ENCODE results near the gene WNK1. TPM values are rescaled to one million over a fixed set of nuclear protein-coding genes. Genes with fewer than 3 reads are reported as not detected.
"Not testable (repeated sequence)": the region's sequence is repeated elsewhere in the genome, so short reads cannot be mapped to it uniquely, and the experiment has no call there.

Gene WNK1
- total RNA-seq, result 40.2 TPM
- polyA plus RNA-seq, result 26.3 TPM
- long read RNA-seq, donor 1, result 0 reads
- long read RNA-seq, donor 2, result 0 reads
- long read RNA-seq, donor 3, partial matches to known transcripts, result 50 of 54 reads
- long read RNA-seq, donor 3, other reads (novel, unspliced or antisense), result 0 of 54 reads
- long read RNA-seq, donor 4, partial matches to known transcripts, result 37 of 40 reads
- long read RNA-seq, donor 4, other reads (novel, unspliced or antisense), result 0 of 40 reads
- long read RNA-seq, donor 5, partial matches to known transcripts, result 19 of 24 reads
- long read RNA-seq, donor 5, other reads (novel, unspliced or antisense), result 0 of 24 reads
- long read RNA-seq, donor 6, partial matches to known transcripts, result 8 of 9 reads
- long read RNA-seq, donor 6, other reads (novel, unspliced or antisense), result 0 of 9 reads
- long read RNA-seq, donor 7, partial matches to known transcripts, result 53 of 58 reads
- long read RNA-seq, donor 7, other reads (novel, unspliced or antisense), result 0 of 58 reads
- long read RNA-seq, donor 8, partial matches to known transcripts, result 5 of 10 reads
- long read RNA-seq, donor 8, other reads (novel, unspliced or antisense), result 0 of 10 reads
- long read RNA-seq, donor 9, partial matches to known transcripts, result 7 of 12 reads
- long read RNA-seq, donor 9, other reads (novel, unspliced or antisense), result 0 of 12 reads
- long read RNA-seq, donor 10, partial matches to known transcripts, result 38 of 43 reads
- long read RNA-seq, donor 10, other reads (novel, unspliced or antisense), result 0 of 43 reads

DNA sequence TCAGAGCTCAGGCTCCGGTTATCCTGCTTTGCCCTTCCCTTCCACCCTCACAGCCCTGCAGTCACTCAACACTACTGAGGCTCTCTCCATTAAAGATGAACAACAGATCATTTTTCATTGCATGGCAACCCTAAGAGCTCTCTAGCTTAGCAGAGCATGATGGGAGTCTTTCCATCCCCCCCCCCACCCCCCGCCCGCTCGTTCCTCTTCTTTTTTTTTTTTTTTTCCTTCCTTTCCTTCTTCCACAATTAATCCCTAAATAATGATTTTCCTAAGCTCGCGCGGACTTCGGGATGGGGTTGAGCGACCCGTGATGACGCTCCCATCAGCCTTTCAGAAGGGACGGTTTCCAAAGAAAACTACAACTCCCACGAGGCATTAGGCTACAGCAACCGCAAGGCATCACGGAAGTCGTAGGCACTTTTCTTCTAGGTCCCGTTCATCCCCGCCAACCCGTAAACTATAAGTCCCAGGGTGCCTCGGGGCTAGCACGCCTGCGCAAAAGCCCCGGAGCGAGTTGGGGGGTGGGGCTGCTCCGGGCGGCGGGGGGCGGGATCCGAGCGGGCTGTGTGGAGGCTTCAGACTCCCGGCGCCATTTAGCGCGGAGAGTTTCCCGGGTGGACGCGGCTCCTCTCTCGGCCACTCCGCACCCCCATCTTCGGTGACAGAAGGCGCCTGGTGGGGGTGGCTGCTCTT is at the start of gene WNK1:
TSS of gene WNK1 (plus strand) at position 581 of the 696 bp plus-strand sequence. CDS start 987 bp downstream, outside the sequence.
- H3K36me3 ChIP-seq (ENCODE audit: control insufficient read depth in 2 of 2, insufficient read depth in 2 of 2, low read length in 1 of 2), result no peaks in the 10 kb centered on the region
- H3K9me3 ChIP-seq (ENCODE audit: control insufficient read depth in 2 of 2, insufficient read depth in 1 of 2, low read length in 1 of 2), result no peaks in the 10 kb centered on the region
- under 1% methylated on average over 41 of the region's 41 CpGs for WGBS
- peak within 1 kb of the TSS; percentile 88 to 92 for H3K4me3 ChIP-seq (ENCODE audit: low read length in 2 of 2)
- peak within 1 kb of the TSS; percentile 95 to 96 for H3K27ac ChIP-seq (ENCODE audit: low read depth in 1 of 2, low read length in 1 of 2)
- DNase-seq (ENCODE audit: low read depth in 6 of 9, low spot score in 9 of 9), result peak; percentile 93 to 99 (median 97)
- no peaks in the 10 kb centered on the region for H3K27me3 ChIP-seq (ENCODE audit: control insufficient read depth in 2 of 2, insufficient read depth in 1 of 2, low read length in 1 of 2)
- peaks cover 6 to 28% of the 10 kb centered on the region in 2 donors for H3K4me1 ChIP-seq (ENCODE audit: control insufficient read depth in 2 of 2, insufficient read depth in 2 of 2, low read length in 2 of 2)

DNA sequence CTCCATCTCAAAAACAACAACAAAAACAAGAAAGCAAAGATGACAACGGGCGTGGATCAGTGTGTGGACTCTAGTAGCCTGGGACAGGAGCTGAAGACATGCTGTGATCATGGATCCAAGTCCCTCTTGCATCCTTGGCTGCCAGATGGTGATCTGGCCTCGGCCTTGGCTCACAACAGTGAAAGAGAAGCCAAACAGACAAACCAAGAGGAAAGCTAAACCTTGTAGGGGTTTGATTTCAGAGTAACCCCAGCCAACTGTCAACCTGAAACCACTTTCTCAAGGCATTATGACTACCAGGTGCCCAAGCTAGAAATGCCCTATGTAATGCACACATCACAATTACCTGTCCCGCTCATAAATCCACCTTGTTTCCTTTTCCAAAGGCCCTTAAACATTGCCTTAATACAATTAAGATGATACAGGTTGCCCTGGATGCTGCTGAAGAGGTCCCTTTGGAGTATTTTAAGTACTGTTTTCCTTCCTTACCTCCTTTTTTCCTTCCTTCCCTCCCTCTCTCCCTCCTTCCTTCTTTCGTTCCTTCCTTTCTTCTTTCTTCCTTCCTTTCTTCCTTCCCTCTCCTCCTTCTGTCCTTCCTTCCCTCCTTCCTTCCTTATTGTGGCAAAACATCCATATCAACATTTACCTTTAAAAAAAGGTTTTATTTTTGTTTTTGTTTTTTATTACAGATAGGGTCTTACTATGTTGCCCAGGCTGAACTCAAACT is 47.7 kb upstream of the WNK1 start:
- H3K4me1 ChIP-seq (ENCODE audit: control insufficient read depth in 2 of 2, insufficient read depth in 2 of 2, low read length in 2 of 2), result peaks cover 0 to 5% of the 10 kb centered on the region in 2 donors
- H3K9me3 ChIP-seq (ENCODE audit: control insufficient read depth in 2 of 2, insufficient read depth in 1 of 2, low read length in 1 of 2), result peaks cover 0 to 6% of the 10 kb centered on the region in 2 donors
- no peak for DNase-seq (ENCODE audit: low read depth in 6 of 9, low spot score in 9 of 9)
- H3K36me3 ChIP-seq (ENCODE audit: control insufficient read depth in 2 of 2, insufficient read depth in 2 of 2, low read length in 1 of 2), result no peaks in the 10 kb centered on the region
- WGBS, result 96% methylated on average over 5 of the region's 5 CpGs
- no peak overlapping the region for H3K4me3 ChIP-seq (ENCODE audit: low read length in 2 of 2)
- no peaks in the 10 kb centered on the region for H3K27me3 ChIP-seq (ENCODE audit: control insufficient read depth in 2 of 2, insufficient read depth in 1 of 2, low read length in 1 of 2)
- no peak overlapping the region for H3K27ac ChIP-seq (ENCODE audit: low read depth in 1 of 2, low read length in 1 of 2)

DNA sequence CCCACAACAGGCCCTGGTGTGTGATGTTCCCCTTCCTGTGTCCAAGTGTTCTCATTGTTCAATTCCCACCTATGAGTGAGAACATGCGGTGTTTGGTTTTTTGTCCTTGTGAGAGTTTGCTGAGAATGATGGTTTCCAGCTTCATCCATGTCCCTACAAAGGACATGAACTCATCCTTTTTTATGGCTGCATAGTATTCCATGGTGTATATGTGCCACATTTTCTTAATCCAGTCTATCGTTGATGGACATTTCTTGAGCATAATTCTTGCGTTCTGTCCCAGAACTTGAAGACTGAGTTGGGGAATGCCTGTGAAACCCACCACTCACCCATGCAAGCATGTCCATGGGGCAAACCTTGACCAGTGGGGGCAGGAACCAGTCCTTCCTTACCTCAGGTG is 44.3 kb upstream of the WNK1 start:
- not testable (repeated sequence) for H3K4me3 ChIP-seq (ENCODE audit: low read length in 2 of 2); H3K27me3 ChIP-seq (ENCODE audit: control insufficient read depth in 2 of 2, insufficient read depth in 1 of 2, low read length in 1 of 2); H3K4me1 ChIP-seq (ENCODE audit: control insufficient read depth in 2 of 2, insufficient read depth in 2 of 2, low read length in 2 of 2); H3K27ac ChIP-seq (ENCODE audit: low read depth in 1 of 2, low read length in 1 of 2); H3K36me3 ChIP-seq (ENCODE audit: control insufficient read depth in 2 of 2, insufficient read depth in 2 of 2, low read length in 1 of 2); DNase-seq (ENCODE audit: low read depth in 6 of 9, low spot score in 9 of 9); H3K9me3 ChIP-seq (ENCODE audit: control insufficient read depth in 2 of 2, insufficient read depth in 1 of 2, low read length in 1 of 2)
- WGBS, result 83% methylated on average over 3 of the region's 3 CpGs

DNA sequence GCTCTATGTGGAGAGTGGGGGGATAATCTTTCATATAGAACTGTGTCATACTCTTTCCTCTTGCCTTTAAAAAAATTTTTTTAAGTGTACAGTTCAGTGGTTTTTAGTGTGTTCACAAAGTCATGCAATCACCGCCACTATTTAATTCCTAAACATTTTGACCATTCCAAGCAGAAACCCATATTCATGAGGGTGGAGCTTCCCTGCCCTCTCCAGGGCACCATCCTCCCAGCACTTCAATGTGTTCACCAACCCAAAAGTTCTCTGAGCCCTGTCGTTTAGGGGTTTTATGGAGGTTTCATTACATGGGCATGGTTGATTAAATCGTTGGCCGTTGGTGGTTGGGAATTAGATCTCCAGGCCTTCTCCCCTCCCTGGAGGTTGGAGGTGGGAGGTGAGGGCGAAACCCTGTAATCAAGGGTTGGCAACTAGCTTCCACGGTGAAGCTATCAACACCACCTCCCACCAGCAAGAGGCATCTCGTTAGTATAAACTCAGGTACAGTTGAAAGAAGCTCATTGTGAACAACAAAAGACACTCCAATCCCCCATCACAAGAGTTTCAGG is 42.8 kb upstream of the WNK1 start:
- Histone ChIP-seq H3K27me3 (ENCODE audit: control insufficient read depth in 2 of 2, insufficient read depth in 1 of 2, low read length in 1 of 2) (no peaks in the 10 kb centered on the region), H3K9me3 (ENCODE audit: control insufficient read depth in 2 of 2, insufficient read depth in 1 of 2, low read length in 1 of 2) (no peaks in the 10 kb centered on the region), H3K27ac (ENCODE audit: low read depth in 1 of 2, low read length in 1 of 2) (no peak overlapping the region), H3K4me3 (ENCODE audit: low read length in 2 of 2) (no peak overlapping the region), H3K4me1 (ENCODE audit: control insufficient read depth in 2 of 2, insufficient read depth in 2 of 2, low read length in 2 of 2) (peaks cover 0 to 5% of the 10 kb centered on the region in 2 donors), H3K36me3 (ENCODE audit: control insufficient read depth in 2 of 2, insufficient read depth in 2 of 2, low read length in 1 of 2) (no peaks in the 10 kb centered on the region)
- 95% methylated on average over 7 of the region's 7 CpGs for WGBS
- no peak for DNase-seq (ENCODE audit: low read depth in 6 of 9, low spot score in 9 of 9)

DNA sequence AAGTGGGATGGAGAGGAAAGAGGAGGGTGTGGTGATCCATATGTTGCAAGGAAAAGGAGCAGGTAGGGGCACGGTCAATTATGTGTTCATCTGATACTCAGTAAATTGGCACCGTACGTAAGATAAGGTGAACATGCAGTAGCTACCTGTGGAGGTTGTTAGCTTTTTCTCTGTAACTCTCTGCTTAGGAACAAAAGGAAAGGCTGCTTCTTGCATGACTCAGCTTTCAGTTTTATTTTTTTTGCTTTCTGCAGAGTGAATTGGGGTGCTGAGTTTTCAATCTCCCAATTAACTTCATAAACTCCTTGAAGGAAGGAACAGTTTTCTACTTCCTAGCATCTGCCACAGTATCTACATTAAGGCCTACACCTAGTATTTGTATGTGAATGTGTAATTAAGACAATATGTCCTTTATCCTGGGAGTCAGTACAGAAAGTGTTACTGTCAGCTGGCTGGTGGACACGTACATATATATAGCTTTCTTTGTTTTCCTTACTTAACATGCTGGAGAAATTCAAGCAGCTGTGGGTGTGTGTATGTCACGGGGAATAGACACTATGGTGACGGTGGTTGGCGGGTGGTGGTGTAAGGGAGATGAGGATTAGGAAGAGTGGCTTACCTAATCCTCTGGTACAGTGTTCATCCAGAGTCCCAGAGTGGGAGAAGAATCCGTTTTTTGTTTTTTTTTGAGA is 40.1 kb upstream of the WNK1 start:
- Histone ChIP-seq H3K4me1 (ENCODE audit: control insufficient read depth in 2 of 2, insufficient read depth in 2 of 2, low read length in 2 of 2) (peaks cover 0 to 10% of the 10 kb centered on the region in 2 donors), H3K27me3 (ENCODE audit: control insufficient read depth in 2 of 2, insufficient read depth in 1 of 2, low read length in 1 of 2) (no peaks in the 10 kb centered on the region), H3K9me3 (ENCODE audit: control insufficient read depth in 2 of 2, insufficient read depth in 1 of 2, low read length in 1 of 2) (no peaks in the 10 kb centered on the region), H3K4me3 (ENCODE audit: low read length in 2 of 2) (no peak overlapping the region), H3K27ac (ENCODE audit: low read depth in 1 of 2, low read length in 1 of 2) (no peak overlapping the region), H3K36me3 (ENCODE audit: control insufficient read depth in 2 of 2, insufficient read depth in 2 of 2, low read length in 1 of 2) (no peaks in the 10 kb centered on the region)
- no peak for DNase-seq (ENCODE audit: low read depth in 6 of 9, low spot score in 9 of 9)
- WGBS, result 77% methylated on average over 8 of the region's 8 CpGs

DNA sequence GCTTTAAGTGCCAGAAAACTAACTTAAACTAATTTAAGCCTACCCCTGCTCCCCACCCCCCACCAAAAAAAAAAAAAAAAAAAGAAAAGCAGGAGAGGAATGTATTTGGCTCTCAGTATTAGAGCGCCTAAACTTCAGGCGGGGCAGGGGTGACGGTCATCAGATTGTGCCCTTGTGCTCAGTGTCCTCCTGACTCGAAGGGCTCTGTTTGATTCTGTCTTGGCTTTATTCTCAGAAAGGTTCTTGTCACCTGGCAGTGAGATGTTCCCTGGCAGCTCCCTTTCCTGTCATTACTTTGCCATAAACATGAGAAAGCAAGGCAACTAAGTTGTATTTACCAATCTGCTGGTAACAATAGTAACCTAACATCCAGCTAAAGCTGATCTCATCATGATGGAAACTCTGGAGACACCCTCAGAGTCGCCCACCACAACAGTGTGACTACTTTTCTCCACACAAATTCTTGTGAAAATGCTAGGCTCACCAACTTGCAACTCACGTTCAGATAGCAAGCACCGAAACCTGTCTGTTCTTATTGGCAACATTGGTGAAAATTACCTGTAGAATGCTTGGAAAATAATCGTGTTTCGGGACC is 39.0 kb upstream of the WNK1 start:
- Histone ChIP-seq H3K9me3 (ENCODE audit: control insufficient read depth in 2 of 2, insufficient read depth in 1 of 2, low read length in 1 of 2) (no peaks in the 10 kb centered on the region), H3K27me3 (ENCODE audit: control insufficient read depth in 2 of 2, insufficient read depth in 1 of 2, low read length in 1 of 2) (no peaks in the 10 kb centered on the region), H3K36me3 (ENCODE audit: control insufficient read depth in 2 of 2, insufficient read depth in 2 of 2, low read length in 1 of 2) (no peaks in the 10 kb centered on the region), H3K4me1 (ENCODE audit: control insufficient read depth in 2 of 2, insufficient read depth in 2 of 2, low read length in 2 of 2) (peaks cover 0 to 14% of the 10 kb centered on the region in 2 donors), H3K4me3 (ENCODE audit: low read length in 2 of 2) (no peak overlapping the region), H3K27ac (ENCODE audit: low read depth in 1 of 2, low read length in 1 of 2) (peak overlapping the region in 1 of 2 donors; percentile 18)
- WGBS, result 97% methylated on average over 9 of the region's 9 CpGs
- DNase-seq (ENCODE audit: low read depth in 6 of 9, low spot score in 9 of 9), result no peak

DNA sequence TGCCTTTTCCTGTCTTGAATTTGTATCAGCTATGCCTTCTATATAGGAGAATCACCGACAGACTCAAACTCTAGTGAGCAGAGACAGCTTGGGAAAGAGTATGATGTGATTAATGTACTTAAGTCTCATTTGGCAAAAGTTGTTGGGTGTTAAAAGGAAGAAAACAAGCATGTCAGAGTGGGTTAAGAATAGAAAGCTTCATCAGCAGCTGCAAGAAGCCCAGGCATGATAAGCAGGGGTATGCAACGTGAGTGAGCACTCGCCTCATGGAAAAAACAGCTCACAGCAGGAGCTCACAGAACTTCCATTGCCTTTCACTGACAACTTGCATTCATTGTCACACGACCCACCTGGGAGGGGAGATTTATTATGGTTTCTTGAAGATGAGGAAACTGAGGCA is 35.9 kb upstream of the WNK1 start:
- Histone ChIP-seq H3K4me3 (ENCODE audit: low read length in 2 of 2) (no peak overlapping the region), H3K27me3 (ENCODE audit: control insufficient read depth in 2 of 2, insufficient read depth in 1 of 2, low read length in 1 of 2) (no peaks in the 10 kb centered on the region), H3K4me1 (ENCODE audit: control insufficient read depth in 2 of 2, insufficient read depth in 2 of 2, low read length in 2 of 2) (peaks cover 4 to 33% of the 10 kb centered on the region in 2 donors), H3K9me3 (ENCODE audit: control insufficient read depth in 2 of 2, insufficient read depth in 1 of 2, low read length in 1 of 2) (no peaks in the 10 kb centered on the region), H3K36me3 (ENCODE audit: control insufficient read depth in 2 of 2, insufficient read depth in 2 of 2, low read length in 1 of 2) (no peaks in the 10 kb centered on the region), H3K27ac (ENCODE audit: low read depth in 1 of 2, low read length in 1 of 2) (peak overlapping the region in 1 of 2 donors; percentile 55)
- DNase-seq (ENCODE audit: low read depth in 6 of 9, low spot score in 9 of 9), result peak in 3 of 9 donors; percentile 38 to 62 (median 39)
- WGBS, result 64% methylated on average over 4 of the region's 4 CpGs

DNA sequence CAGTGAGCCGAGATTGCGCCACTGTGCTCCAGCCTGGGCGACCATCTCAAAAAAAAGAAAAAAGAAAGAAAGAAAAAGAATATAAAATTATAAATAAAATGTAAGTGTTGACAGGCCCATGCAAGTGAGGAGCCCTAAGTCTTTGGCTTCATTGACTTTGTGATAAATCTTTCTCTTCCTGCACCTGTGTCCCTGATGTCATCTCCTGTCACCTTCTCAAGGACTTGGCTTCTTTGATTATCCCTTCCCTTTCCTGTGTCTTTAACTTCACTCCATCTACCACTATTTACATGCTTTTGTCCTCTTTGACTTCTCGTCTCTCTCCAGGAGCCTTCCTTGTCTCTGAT is 33.6 kb upstream of the WNK1 start:
- no peaks in the 10 kb centered on the region for H3K27me3 ChIP-seq (ENCODE audit: control insufficient read depth in 2 of 2, insufficient read depth in 1 of 2, low read length in 1 of 2)
- peak overlapping the region; percentile 15 to 74 for H3K27ac ChIP-seq (ENCODE audit: low read depth in 1 of 2, low read length in 1 of 2)
- no peak overlapping the region for H3K4me3 ChIP-seq (ENCODE audit: low read length in 2 of 2)
- 77% methylated on average over 4 of the region's 4 CpGs for WGBS
- no peak for DNase-seq (ENCODE audit: low read depth in 6 of 9, low spot score in 9 of 9)
- H3K36me3 ChIP-seq (ENCODE audit: control insufficient read depth in 2 of 2, insufficient read depth in 2 of 2, low read length in 1 of 2), result no peaks in the 10 kb centered on the region
- H3K9me3 ChIP-seq (ENCODE audit: control insufficient read depth in 2 of 2, insufficient read depth in 1 of 2, low read length in 1 of 2), result no peaks in the 10 kb centered on the region
- peaks cover 4 to 41% of the 10 kb centered on the region in 2 donors for H3K4me1 ChIP-seq (ENCODE audit: control insufficient read depth in 2 of 2, insufficient read depth in 2 of 2, low read length in 2 of 2)

Measured in thymus (tissue), 14 donors.